ENCODE measurements around the gene CIB4. TPM values are rescaled to one million over a fixed set of nuclear protein-coding genes. Genes with fewer than 3 reads are reported as not detected.

CIB4 gene
- total RNA-seq, 1 donor from 2014 or later = not detected

DNA sequence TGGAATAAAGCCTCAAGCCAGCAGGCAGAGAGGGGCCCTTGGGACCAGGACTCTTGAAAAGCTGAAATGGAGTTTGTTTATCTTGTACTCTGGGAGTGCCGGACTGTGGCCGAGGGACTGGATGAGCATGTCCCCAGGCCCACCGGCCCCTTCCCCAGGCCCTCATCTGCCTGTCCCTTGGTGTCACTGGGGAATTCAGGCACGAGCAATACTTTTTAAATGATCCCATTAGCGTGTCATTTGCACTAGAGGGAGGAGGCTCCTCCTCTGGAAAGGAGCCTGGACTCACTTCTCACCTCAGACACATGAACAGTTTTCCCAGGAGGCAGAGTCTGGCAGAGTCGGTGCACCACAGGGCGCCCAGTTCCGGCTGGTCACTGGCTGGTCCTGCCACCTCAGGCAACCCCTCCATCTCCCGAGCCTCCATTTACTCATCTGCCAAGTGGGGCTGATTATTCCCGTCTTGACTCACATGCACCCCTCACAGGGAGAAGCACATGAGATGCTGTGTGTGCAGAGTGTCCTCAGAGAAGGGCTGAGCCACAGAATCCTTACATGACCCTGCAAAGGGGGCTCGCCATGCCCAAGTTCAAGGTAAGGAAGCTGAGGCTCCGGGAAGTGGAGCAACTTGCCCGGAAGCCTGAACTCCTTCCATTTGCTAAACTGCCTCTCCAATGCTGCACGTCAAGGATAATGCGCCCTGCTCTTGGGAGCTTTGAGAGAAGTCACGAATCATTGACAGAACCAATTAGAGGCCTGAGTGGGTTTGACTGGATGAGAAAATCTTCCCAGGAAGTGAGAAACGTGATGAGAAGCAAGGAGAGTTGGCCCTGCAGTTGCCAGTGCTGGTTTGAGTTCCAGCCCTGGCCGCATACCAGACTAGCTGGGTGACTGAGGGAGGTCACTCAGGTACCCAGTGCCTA lies 26.7 kb downstream of the CIB4 start:
- intact Hi-C loops (cut with DNase I) = no loop called here
- ATAC-seq = peak; percentile 19
- peak; percentile 48 for DNase-seq (ENCODE audit: low spot score)

DNA sequence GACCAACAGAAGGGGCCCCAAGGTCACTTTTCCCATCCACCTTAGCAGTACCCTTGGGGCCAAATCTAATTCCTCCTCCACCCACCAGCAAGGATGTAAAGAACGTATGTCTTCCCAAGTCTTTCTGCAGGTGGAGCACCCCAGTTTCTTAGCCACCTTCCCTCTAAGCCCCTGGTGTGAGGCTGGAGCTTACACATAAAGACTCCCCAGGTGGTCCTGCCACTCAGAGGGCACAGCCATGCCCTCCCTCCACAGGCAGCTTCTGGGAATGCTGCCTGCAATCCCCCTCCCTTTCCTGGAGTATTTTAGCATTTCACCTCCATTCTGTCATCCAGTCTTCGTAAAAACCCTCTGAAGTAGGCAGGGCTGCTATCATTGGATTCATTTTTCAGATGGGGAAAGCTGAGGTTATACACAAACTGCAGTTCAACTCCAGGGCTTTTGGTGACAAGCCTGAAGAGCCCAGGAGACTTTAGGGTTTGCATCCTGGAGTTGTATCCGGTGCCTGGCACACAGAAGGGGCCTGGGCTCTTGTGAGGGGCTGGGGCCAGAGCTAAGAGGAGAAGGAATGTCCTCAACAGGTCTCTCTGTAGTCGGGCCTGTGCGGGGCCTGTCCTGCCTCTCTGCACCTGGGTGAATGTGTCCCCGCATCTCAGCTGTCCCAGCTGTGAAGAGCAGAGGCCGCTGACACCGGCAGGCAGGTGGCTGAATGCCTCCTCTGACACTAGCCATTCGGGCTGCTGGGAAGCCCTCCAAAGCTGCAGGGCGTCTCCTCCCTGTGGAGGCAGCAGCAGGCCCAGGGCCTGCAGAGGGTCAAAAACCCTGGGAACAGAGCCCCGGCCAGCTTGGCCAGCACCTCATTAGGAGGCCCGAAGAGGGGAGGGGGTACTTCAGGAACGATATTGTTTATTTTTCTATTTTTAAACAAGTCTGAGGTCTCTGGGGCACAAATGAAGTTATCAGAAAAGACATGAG lies 27.6 kb downstream of the CIB4 start:
- peak; percentile 22 for DNase-seq (ENCODE audit: low spot score)
- intact Hi-C loops (cut with DNase I) = no loop called here
- ATAC-seq = peak; percentile 65

DNA sequence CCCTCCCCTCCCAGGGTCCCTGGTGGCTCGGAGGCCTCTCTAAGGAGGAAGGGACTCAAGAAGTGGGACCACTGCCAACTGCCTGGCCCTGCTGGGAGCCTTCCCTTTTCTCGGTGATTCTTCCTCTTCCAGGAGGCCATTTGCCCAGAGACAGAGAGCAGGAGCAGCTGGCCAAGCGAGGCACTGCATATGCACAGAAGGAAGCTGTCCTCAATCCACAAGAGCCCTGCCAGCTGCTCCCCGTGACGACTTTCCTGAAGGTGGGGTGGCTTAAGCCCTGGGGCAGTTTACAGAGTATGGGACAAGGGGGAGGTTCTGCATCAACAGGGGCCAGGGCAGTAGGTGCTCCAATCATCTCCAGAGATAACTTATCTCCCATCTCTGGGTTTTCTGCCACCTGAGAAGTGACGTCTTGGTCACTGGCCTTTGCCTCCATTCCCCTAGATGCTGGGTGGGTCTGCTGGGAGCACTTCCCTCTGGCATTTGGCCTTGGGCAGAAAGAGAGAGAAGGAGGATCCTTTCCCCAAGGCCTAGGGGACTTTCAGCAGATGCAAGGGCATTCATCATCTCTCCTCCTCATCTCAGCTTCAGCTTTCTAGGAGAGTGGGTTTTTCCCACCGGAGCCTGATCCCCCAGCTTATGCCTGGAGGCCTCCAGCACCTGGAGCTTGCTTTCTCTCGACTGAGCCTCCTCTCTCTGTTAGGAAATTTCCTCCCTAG lies 28.5 kb downstream of the CIB4 start:
- intact Hi-C loops (cut with DNase I) = no loop called here
- ATAC-seq = peak; percentile 54

DNA sequence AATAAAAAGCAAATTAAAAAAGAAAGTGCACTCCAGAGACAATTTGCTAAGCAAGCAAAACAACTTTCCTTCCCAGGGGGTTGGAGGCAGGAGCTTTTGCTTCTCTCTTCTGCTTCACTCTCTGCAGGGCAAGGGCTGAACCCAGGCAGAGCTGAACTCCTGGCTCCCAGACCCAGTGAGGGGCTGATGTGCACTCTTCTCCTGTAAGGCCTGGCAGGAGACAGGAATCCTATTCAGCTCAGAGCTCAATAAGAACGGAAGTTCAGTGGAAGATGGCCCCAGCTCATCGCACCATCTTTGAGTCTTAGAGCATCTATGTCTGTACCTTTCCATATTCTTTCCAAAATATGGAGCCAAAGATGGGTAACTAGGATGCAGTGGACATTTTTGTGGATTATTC lies 29.1 kb downstream of the CIB4 start:
- DNase-seq (ENCODE audit: low spot score) (no peak), ATAC-seq (no peak)
- intact Hi-C loops (cut with DNase I) = no loop called here

More for the DNA sequence above, 28.5 kb downstream of the CIB4 start:
- peak; percentile 72 for DNase-seq (ENCODE audit: low spot score)

DNA sequence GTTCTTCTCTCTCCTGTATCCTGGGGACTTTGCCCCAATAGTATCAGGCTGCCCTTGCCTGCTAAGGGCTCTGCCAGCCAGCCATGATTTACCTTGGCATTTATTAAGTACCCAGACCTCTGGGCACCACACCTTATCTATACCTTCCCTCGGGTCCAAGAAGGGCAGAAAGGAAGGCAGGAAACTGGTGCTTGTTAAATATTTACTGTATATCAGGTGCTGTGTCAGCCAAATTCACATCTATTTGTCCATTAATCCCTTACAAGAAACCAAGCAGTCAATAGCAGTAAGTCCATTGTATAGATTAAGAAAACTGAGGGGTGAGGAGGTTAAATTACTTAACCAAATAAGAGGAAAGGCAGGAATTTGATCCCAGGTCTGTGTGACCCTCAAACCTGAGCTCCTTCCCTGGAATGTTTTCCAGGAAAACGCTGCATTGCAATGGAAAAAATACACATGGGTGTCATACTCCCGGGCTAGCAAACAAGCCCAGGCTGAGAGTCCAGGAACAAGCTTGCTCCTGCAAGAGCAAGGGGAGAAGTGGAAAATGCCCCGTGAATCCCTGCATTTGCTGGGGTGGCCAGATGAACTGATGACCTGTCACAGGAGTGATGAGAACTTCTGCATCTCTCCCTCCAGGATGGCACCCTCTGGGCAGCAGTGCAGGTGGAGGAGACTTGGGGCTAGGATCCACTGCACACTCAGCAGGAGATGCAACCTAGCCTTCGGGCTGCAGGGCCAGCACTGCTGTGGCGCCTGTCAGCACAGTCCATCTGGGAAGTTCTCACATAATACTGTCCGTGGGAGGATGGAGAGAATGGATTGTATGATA lies 30.4 kb downstream of the CIB4 start:
- intact Hi-C loops (cut with DNase I) = no loop called here
- ATAC-seq (no peak), DNase-seq (ENCODE audit: low spot score) (no peak)

DNA sequence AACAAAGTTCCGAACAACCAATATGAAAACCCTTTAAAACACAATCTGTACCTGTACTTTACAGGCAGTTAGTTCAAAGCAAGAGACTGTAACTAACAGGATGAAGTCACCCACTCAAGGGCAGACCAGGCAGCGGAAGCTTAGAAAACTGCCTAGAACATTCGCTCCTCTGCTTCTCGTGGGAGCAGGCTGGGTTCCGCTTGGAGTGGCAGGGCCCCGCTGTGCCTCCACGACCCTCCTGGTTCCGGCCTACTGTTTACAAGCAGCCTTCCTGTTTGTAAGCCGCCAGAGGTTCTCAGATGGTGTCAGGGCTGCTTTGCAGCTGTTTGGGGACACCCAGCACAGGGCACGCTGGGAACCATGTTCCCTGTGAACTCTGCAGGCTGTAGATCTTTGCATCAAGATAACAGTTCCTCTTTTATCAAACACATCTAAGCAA lies 31.3 kb downstream of the CIB4 start:
- DNase-seq (ENCODE audit: low spot score) (no peak), ATAC-seq (no peak)
- intact Hi-C loops (cut with DNase I) = loop anchor here (5.0 kb wide), 1 partner anchor 132 kb away; no protein-coding TSS in a partner anchor

DNA sequence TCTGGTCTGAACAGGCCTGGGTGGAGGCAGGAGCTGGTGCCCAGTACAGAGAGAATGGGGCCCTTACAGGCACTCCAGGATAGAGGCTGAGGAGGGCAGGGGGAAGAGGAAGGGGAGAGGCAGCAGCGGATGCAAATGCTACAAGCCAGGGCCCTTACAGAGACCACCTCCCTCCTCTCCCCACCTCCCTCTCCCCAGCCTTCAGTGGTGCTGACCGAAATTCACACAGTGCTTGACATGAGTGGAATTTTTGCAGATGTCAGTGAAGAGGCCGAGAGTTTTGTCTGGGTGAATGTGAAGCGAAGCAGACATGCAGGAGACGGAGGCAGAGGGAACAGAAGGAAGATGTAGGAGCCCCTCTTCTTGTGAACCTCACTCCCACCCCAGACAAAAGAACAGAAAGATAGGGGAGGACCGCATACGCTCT lies 31.9 kb downstream of the CIB4 start:
- intact Hi-C loops (cut with DNase I) = loop anchor here (5.0 kb wide), 1 partner anchor 133 kb away; no protein-coding TSS in a partner anchor
- ATAC-seq (no peak), DNase-seq (ENCODE audit: low spot score) (no peak)

DNA sequence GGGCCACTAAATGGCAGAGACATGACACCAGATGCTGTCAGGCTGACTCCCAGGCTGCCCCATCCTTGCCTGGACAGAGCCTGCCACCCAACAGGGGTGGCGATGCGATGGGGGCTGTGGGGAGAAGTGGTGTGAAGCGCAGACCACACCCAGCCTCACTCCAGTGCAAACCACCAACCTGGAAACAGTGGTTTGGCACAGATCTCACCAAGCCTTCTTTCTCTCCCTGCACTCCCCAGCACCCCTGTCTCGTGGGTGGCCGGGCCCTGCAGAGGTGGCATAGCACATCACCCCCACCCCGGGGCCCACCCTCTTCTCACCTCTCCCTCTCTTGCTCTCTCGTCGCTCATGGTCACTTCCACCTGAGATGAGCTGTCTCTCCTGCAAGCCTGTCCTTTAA lies 32.6 kb downstream of the CIB4 start:
- no peak for DNase-seq (ENCODE audit: low spot score)
- intact Hi-C loops (cut with DNase I) = loop anchor here (5.0 kb wide), 1 partner anchor 134 kb away; no protein-coding TSS in a partner anchor
- ATAC-seq = no peak

DNA sequence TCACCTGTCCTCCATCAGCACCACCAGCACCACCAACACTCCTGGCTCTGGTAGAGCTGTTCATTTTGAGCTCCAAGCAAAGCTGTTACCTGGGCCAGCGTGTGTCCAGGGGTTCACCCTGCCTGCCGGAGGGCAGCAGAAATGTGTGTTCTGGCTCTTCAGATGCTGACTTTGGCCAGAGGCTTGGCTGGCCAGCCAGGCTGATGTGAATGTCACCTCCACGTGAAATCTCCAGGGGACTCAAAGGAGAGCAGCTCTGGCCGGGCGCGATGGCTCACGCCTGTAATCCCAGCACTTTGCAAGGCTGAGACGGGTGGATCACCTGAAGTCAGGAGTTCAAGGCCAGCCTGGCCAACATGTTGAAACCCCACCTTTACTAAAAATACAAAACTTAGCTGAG lies 33.5 kb downstream of the CIB4 start:
- no peak for DNase-seq (ENCODE audit: low spot score)
- intact Hi-C loops (cut with DNase I) = loop anchor here (5.0 kb wide), 1 partner anchor 135 kb away; no protein-coding TSS in a partner anchor
- ATAC-seq = no peak

DNA sequence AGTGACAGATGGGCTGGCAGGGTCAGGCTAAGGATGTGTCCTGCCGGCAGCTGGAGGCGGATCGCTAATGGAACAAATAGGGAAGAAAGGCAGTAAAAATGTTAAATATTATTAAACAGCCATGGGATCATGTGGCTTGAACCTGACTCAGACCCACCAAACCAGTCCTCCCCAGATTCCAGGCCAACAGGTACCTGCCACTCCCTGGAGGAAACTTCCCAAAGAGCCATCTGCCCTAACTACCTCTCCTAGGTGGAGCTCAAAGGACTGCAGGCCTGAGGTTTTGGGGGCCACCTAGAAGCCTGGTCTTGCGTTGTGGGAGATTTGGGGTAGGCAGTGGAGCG lies 34.3 kb downstream of the CIB4 start:
- DNase-seq (ENCODE audit: low spot score) (no peak), ATAC-seq (no peak)
- intact Hi-C loops (cut with DNase I) = loop anchor here (5.0 kb wide), 1 partner anchor 135 kb away; no protein-coding TSS in a partner anchor

DNA sequence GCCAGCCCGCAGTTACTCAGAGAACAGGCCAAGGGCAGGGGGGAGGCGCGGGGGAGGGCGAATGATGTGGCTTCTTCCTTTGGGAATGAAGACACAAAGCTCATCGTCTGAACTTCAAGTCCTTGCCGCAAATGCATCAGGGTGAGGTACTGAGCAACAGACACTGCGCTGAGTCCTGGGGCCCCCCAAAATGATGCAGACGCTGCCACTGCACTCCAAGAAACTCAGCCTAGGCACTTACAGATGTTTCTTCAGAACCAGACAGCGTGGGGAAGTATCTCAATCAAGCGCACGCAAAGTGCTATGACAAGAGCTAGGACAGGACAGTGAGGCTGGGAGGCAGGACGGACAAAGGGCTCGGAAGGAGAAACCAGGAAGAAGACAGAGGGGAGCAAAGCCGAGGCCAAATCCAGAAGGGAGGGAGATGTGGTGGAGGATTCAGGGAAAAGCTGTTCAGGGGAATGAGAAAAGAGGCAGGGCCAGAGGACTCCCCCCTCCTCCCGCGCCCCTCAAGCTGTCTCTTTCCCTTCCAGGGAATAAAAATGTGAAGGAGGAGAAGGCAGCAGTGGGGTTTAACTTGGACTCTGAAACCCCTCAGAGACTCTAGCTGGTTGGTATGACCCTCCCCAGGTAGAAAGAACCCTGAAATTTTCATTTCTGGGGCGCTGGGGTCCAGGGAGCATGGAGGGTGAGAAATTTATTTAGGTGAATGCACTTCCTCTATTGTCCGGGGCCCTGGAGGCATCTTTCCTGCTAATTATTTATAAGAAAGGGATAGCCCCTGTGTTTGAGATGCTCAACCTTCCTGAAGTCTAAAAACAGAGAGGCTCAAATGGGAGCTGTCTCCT lies 34.9 kb downstream of the CIB4 start:
- ATAC-seq (no peak), DNase-seq (ENCODE audit: low spot score) (no peak)
- intact Hi-C loops (cut with DNase I) = loop anchor here (5.0 kb wide), 1 partner anchor 136 kb away; no protein-coding TSS in a partner anchor

DNA sequence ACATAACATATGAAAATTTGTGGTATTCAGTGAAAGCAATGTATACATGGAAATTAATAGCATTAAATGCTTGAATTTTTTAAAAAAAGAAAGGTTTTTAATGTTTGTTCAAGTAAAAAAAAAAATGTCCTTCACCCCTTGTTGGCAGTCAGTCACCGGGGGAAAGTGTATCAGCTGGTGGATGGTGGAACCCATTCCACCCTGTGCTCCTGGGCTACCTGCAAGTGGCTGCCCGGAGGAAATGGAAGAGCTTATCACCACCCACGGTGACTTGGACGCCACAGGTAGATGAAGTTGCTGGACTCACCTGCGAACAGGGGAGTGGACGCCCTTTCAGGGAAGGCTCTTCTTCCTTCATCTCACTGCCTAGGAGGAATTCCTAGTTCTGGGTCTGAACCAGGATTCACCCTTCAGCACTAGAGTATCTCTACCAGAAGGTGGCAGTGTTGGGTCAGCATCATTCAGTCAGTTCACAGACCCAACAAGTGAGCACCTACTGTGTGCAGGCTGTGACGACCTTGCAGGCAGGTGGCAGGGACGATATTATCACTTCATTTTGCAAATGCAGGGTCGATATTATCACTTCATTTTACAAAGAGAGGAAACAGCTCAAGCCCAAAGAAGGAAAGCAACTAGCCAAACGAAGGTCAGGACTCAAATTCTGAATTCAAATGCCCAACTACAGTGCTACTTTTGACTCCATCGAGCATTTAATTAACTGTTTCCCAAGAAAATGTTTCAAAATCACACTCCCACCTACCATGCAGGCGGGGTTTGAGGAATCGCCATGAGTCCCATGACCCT lies 35.8 kb downstream of the CIB4 start:
- intact Hi-C loops (cut with DNase I) = loop anchor here (5.0 kb wide), 1 partner anchor 137 kb away; no protein-coding TSS in a partner anchor
- DNase-seq (ENCODE audit: low spot score) (no peak), ATAC-seq (peak; percentile 67)

DNA sequence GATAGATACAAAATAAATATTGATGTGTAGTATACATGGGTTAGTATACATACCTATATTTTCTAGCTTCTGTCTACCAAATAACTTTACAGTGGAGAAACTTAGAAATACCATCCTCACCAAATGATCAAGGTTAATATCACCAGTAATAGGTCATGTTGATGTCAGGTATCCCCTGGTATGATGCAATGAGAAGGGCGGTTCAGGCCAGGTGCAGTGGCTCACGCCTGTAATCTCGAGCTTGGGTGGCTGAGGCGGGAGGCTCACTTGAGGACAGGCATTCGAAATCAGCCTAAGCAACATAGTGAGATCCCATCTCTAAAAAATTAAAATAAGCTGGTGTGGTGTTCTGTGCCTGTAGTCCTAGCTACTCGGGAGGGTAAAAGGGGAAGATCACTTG lies 38.6 kb downstream of the CIB4 start:
- ATAC-seq (no peak), DNase-seq (ENCODE audit: low spot score) (no peak)
- intact Hi-C loops (cut with DNase I) = no loop called here

DNA sequence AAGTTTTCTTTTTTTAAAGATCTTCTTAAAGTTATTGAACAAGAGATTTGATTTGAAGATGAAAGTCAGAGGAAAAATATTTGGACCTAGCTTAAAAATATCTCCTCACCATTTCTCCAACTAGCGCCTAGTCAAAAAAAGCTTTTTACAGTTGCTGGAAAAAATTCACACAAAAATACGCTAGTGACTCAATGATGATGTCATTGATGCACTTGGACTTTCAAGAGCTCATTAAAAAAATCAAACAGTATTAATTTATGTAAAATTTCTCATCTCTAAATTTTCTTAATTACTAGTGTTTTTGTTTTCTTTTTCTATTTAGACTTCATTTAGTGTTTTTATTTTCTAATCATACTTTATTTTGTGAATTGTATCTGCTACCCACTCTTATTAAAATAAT lies 41.8 kb downstream of the CIB4 start:
- DNase-seq (ENCODE audit: low spot score) (no peak), ATAC-seq (no peak)
- intact Hi-C loops (cut with DNase I) = no loop called here

DNA sequence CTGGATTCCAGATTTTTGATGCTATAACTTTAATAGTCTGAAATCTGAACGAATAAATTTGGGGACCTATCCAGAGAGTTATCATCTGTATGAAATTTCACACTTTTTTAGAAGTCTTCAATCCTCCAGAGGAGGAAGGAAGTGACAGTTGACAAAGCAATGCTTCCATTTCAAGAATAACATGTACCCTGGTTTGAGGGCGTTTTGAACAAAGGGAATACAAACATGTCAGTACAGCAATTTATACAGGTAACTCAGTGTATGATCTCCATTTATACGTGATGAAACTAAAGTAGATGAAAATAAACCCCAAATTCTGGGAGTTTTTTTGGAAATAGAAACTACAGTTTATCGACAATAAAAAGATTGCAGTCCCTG lies 42.2 kb downstream of the CIB4 start:
- intact Hi-C loops (cut with DNase I) = no loop called here
- ATAC-seq (no peak), DNase-seq (ENCODE audit: low spot score) (no peak)

DNA sequence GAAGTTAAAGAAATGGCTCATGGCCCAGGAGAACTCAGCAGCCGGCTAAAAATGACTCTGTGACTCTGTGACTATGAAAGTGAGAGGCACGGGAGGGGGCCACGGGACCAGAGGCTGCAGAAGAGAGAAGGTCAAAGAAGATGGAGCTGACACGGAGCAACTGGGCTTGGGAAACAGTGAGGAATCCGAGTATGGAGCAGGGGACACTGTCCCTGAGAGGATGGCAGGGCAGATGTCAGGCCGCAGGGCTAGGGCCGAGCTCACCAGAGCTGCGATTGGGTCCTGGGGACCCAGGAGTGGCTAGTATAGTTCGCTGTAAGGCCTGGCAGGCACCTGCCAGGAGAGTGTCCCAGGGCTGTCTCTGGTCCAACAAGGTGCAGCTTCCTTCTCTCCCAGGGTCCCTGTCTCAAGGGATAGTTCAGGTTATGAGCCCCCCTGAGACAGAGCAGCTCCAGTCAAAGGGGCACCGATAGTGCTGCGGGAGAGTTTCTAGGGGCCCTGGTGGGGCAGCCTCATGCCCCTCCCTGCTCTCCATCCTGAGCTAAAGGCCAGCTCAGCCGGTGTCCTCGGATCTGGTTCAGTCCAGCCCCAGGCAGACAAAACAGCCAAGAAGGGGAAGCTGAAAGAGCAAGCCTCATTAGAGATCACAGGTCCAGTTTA lies 42.7 kb downstream of the CIB4 start:
- intact Hi-C loops (cut with DNase I) = no loop called here
- DNase-seq (ENCODE audit: low spot score) (no peak), ATAC-seq (no peak)
